PC-9 (cell line): ENCODE results near the gene MED16. TPM values are rescaled to one million over a fixed set of nuclear protein-coding genes. Genes with fewer than 3 reads are reported as not detected.

ENCODE experiments used
- BruUV-seq: library from RNA; stranded (reverse); fragments of 400-500 nt; replicated peaks from 2 replicates; lab custom pipeline; 2021; lab: Mats Ljungman, UMichigan
- CTCF ChIA-PET: fragments of 300-600 bp; sonication (Branson Sonifier 250); formaldehyde crosslinking; loops from one replicate; lab custom pipeline; 2022; ENCODE audit warnings: antibody characterized with exemption; lab: Charles Lee
- POLR2A ChIA-PET: fragments of 300-600 bp; sonication (Branson Sonifier 250); formaldehyde crosslinking; loops from one replicate; lab custom pipeline; 2022; ENCODE audit warnings: antibody characterized with exemption; ENCODE audit not compliant: unreplicated experiment; lab: Charles Lee
- DNase-seq, 2 experiments: peaks; one replicate each; pipeline versions ENCODE4 v3.0.0 to v3.0.0-alpha.2; 2015 to 2022; ENCODE audit warnings: mixed read lengths in 1 of 2
- H2AFZ ChIP-seq: fragments of 200-600 bp; sonication (generic); 2 replicates; pipeline ENCODE4 v1.8.1; 2017; ENCODE audit warnings: antibody characterized with exemption
- H3F3A ChIP-seq: fragments of 200-600 bp; sonication (generic); 2 replicates; pipeline ENCODE4 v1.8.1; 2017; ENCODE audit warnings: antibody characterized with exemption, mild to moderate bottlenecking, low read depth; ENCODE audit not compliant: insufficient read depth
- H3K27ac ChIP-seq: fragments of 200-600 bp; sonication (generic); 2 replicates; pipeline ENCODE4 v1.6.1; 2016; ENCODE audit warnings: mixed run types
- H3K27me3 ChIP-seq: fragments of 200-600 bp; sonication (generic); 2 replicates; pipeline ENCODE4 v1.6.1; 2016; ENCODE audit warnings: low read depth, mixed run types; ENCODE audit not compliant: insufficient read depth
- H3K36me3 ChIP-seq: fragments of 200-600 bp; sonication (generic); 2 replicates; pipeline ENCODE4 v1.6.1; 2016; ENCODE audit warnings: low read depth, mixed run types
- H3K4me1 ChIP-seq: fragments of 200-600 bp; sonication (generic); replicated peaks from 2 replicates; pipeline ENCODE4 v1.6.1; 2016; ENCODE audit warnings: mixed run types; ENCODE audit not compliant: insufficient read depth
- H3K4me2 ChIP-seq: fragments of 200-600 bp; sonication (generic); 2 replicates; pipeline ENCODE4 v1.6.1; 2017; ENCODE audit warnings: mixed run types
- H3K4me3 ChIP-seq: fragments of 200-600 bp; sonication (generic); 2 replicates; pipeline ENCODE4 v1.6.1; 2016; ENCODE audit warnings: mixed run types
- H3K79me2 ChIP-seq: fragments of 200-600 bp; sonication (generic); 2 replicates; pipeline ENCODE4 v1.6.1; 2017; ENCODE audit warnings: low read depth, mixed run types
- H3K9me2 ChIP-seq: fragments of 200-600 bp; sonication (generic); 2 replicates; pipeline ENCODE4 v1.8.1; 2017; ENCODE audit warnings: mild to moderate bottlenecking; ENCODE audit not compliant: insufficient read depth
- H3K9me3 ChIP-seq: fragments of 200-600 bp; sonication (generic); 2 replicates; pipeline ENCODE4 v1.8.1; 2016; ENCODE audit warnings: low read depth; ENCODE audit not compliant: insufficient read depth
- H4K20me1 ChIP-seq: fragments of 200-600 bp; sonication (generic); 2 replicates; pipeline ENCODE4 v1.8.1; 2017; ENCODE audit not compliant: insufficient read depth
- EZH2 ChIP-seq: fragments of 200-600 bp; sonication (generic); IDR thresholded peaks from 2 replicates; pipeline ENCODE4 v1.8.0; 2017; ENCODE audit warnings: antibody characterized with exemption, low read depth
- intact Hi-C: fragments of 100-400 bp; cut with micrococcal nuclease; formaldehyde crosslinking; loops from one replicate; pipeline ENCODE4 v1.10.0; 2022; ENCODE audit not compliant: unreplicated experiment
- total RNA-seq: library from RNA; stranded (reverse); gene quantifications from 2 replicates; pipeline ENCODE4 v1.2.3, GENCODE V29; 2021
- TF ChIP-seq, protein P1 (sequence below): fragments of 200-600 bp; sonication (generic); conservative IDR thresholded peaks from 2 replicates; pipeline ENCODE4 v1.6.1; 2017; ENCODE audit warnings: mixed run types, antibody characterized with exemption, mild to moderate bottlenecking, moderate library complexity

Gene MED16
- total RNA-seq, 1 experiment from 2014 or later = 54.7 TPM

DNA sequence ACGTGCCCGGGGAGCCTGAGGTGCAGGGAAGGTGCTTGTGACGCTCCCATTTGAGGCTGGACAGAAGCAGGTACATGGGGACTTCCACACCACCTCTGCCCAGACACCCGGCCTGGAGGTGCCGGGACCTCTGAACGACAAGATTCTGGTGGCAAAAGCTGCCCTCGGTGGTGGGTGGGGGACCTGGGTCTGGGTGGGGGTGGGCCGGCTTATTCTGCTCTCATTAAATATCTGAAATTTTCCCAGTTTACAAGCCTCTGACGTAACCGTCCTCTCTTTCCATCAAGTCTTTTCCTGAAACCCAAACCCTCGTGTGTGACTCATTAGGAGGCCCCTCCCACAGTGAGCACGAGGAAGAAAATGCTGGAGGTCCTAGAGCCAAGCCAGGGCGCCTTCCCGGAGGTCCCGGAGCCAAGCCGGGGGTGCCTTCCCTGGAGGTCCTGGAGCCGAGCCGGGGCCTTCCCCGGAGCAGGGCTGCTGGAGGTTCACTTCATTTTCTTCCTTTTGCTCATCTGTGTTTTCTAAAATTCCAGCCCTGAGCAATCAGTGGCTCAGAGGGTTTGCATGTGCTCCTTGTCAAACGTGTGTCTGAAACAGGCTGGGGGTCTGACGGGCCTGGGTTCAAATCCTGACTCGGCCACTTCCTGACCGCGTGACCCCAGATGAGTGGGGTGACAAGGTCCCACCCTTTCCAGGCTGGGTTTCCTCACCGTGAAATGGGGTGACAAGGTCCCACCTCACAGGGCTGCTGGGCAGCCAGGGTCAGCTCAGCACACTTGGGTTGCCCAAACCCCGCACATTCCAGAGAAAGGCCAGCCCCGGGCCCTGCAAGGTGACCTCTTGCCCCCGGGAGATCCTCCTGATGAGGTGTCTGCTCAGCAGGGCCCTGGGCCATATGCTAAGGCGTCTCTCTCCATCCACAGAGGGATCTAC is 23.5 kb downstream of the MED16 start:
- Histone ChIP-seq H3K4me2 (peak overlapping the region; percentile 60), H3K79me2 (no peaks in the 10 kb centered on the region), H3K9me2 (no peaks in the 10 kb centered on the region), H3F3A (peaks cover 50% of the 10 kb centered on the region), H3K36me3 (no peaks in the 10 kb centered on the region), H3K27ac (peak overlapping the region; percentile 78), H4K20me1 (no peaks in the 10 kb centered on the region; the same call in 1 of the 2 replicates), H3K4me3 (no peak overlapping the region), H3K4me1 (peaks cover 29% of the 10 kb centered on the region), H2AFZ (no peak overlapping the region), H3K9me3 (no peaks in the 10 kb centered on the region), H3K27me3 (no peaks in the 10 kb centered on the region)
- BruUV-seq = no TSS peak
- DNase-seq = peak; percentile 72 to 86
- TF ChIP-seq, protein P1, sequence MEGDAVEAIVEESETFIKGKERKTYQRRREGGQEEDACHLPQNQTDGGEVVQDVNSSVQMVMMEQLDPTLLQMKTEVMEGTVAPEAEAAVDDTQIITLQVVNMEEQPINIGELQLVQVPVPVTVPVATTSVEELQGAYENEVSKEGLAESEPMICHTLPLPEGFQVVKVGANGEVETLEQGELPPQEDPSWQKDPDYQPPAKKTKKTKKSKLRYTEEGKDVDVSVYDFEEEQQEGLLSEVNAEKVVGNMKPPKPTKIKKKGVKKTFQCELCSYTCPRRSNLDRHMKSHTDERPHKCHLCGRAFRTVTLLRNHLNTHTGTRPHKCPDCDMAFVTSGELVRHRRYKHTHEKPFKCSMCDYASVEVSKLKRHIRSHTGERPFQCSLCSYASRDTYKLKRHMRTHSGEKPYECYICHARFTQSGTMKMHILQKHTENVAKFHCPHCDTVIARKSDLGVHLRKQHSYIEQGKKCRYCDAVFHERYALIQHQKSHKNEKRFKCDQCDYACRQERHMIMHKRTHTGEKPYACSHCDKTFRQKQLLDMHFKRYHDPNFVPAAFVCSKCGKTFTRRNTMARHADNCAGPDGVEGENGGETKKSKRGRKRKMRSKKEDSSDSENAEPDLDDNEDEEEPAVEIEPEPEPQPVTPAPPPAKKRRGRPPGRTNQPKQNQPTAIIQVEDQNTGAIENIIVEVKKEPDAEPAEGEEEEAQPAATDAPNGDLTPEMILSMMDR = no peak
- no peak for TF ChIP-seq EZH2
- intact Hi-C loops = no loop called here
- ChIA-PET POLR2A (no interaction called here), CTCF (no interaction called here)

DNA sequence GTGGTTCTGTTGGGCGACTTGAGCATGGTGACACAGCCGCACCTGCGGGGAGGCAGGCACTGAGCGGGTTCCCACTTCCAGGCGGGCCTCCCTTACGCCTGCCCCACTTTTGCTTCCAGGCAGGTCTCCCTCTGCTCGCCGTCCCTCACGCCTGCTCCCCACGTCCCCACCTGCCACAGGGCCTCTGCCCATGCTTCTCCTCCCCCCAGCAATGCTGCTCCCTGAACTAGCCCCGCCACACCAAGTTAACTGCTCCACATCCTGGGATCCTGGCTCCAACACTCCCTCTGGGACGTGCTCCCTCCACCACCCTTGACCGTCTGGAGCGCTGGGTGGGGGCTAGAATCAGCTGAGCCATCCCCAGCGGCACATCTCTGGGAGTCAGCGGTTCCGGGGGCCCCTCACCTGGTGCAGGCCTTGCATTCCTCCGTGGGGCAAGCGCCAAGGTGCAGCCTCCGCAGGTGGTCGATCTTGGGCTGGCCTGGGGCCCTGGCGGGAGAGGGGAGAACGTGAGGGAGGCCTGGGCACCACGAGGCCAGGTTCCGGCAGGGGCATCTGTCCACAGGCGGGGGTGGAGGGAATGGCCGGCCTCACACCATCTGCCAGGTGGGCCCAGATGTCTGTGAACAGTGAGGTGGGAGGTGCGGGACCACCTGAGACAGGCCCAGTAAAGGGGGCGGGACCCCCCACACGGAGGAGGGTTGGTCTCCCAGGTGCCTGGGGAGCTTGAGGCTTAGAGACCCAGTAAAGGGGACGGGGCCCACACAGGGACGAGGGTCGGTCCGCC is 24.3 kb downstream of the MED16 start:
- Histone ChIP-seq H3K27ac (peak overlapping the region; percentile 78), H3K27me3 (no peaks in the 10 kb centered on the region), H4K20me1 (no peaks in the 10 kb centered on the region), H3K4me2 (no peak overlapping the region), H3K9me3 (no peaks in the 10 kb centered on the region), H3K4me1 (peaks cover 29% of the 10 kb centered on the region), H3K4me3 (no peak overlapping the region), H3K9me2 (no peaks in the 10 kb centered on the region), H2AFZ (no peak overlapping the region), H3K36me3 (no peaks in the 10 kb centered on the region), H3K79me2 (no peaks in the 10 kb centered on the region), H3F3A (peaks cover 50% of the 10 kb centered on the region)
- CTCF ChIA-PET = no interaction called here
- POLR2A ChIA-PET = no interaction called here
- TF ChIP-seq, protein P1 = no peak
- no peak for TF ChIP-seq EZH2
- TSS peak; percentile 13 for BruUV-seq
- intact Hi-C loops = no loop called here
- no peak for DNase-seq

DNA sequence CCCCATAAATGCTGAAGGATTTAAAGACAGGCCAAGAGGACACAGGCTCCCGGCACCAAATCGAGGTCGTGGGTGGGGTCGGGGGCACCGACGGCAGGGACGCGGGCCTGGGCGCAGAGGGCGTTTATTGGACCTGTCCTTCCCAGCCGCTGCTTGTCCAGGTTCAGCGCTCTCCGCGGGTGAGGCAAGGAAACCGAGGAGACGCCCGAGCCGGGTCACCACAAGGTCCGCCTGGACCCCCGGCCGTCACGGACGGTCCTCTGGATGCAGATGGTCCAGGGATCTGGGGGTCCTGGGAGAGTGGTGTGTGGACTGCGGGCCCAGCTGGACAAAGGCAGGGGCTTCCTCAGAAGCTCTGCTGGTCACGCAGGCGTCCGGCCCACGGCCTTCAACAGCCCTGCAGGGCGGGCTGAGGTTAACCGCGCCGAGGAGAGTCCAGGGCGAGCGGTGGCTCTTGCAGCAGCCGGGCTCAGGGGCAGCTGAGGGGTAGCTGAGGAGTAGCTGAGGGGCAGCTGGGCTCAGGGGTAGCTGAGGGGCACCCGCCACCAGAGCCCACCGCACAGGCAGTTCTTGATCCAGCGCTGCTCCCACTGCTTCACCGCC is 25.0 kb downstream of the MED16 start:
- H3K4me1 ChIP-seq = peaks cover 29% of the 10 kb centered on the region
- H3K9me3 ChIP-seq = no peaks in the 10 kb centered on the region
- H3K79me2 ChIP-seq = no peaks in the 10 kb centered on the region
- H3K4me3 ChIP-seq = no peak overlapping the region
- no peaks in the 10 kb centered on the region for H3K9me2 ChIP-seq
- H3K27me3 ChIP-seq = no peaks in the 10 kb centered on the region
- no peak overlapping the region for H2AFZ ChIP-seq
- ChIA-PET POLR2A (no interaction called here), CTCF (no interaction called here)
- TF ChIP-seq EZH2 = no peak
- TF ChIP-seq, protein P1 = no peak
- H4K20me1 ChIP-seq = no peaks in the 10 kb centered on the region
- no peak overlapping the region for H3K4me2 ChIP-seq
- H3K27ac ChIP-seq = no peak overlapping the region
- intact Hi-C loops = no loop called here
- DNase-seq = no peak
- peaks cover 51% of the 10 kb centered on the region for H3F3A ChIP-seq
- BruUV-seq = no TSS peak
- H3K36me3 ChIP-seq = no peaks in the 10 kb centered on the region
